Thymus (tissue), 11 donors: ENCODE data around the gene RGS3. TPM values are rescaled to one million over a fixed set of nuclear protein-coding genes. Genes with fewer than 3 reads are reported as not detected.
"Not testable (repeated sequence)": the region's sequence is repeated elsewhere in the genome, so short reads cannot be mapped to it uniquely, and the experiment has no call there.

Source experiments
- DNase-seq, 9 donors: peaks; one replicate each; pipeline ENCODE4 v3.0.0-alpha.2; 2013; ENCODE audit warnings: low spot score in 9 of 9, low read depth in 6 of 9, missing footprints in 1 of 9
- H3K27ac ChIP-seq, 2 donors: one replicate each; pipeline ENCODE4 v1.5.1; 2013; ENCODE audit warnings: control low read depth in 1 of 2, low read depth in 1 of 2, low read length in 1 of 2, mild to moderate bottlenecking in 1 of 2, moderate library complexity in 1 of 2
- H3K27me3 ChIP-seq, 2 donors: one replicate each; pipeline ENCODE4 v1.5.1; 2013; ENCODE audit warnings: low read length in 1 of 2; ENCODE audit not compliant: control insufficient read depth in 2 of 2, insufficient read depth in 1 of 2
- H3K36me3 ChIP-seq, 2 donors: one replicate each; pipeline ENCODE4 v1.5.1; 2013; ENCODE audit warnings: low read length in 1 of 2, mild to moderate bottlenecking in 1 of 2, moderate library complexity in 1 of 2; ENCODE audit not compliant: control insufficient read depth in 2 of 2, insufficient read depth in 2 of 2
- H3K4me1 ChIP-seq, 2 donors: one replicate each; pipeline ENCODE4 v1.5.1; 2013; ENCODE audit warnings: low read length in 2 of 2; ENCODE audit not compliant: control insufficient read depth in 2 of 2, insufficient read depth in 2 of 2
- H3K4me3 ChIP-seq, 2 donors: one replicate each; pipeline ENCODE4 v1.5.1; 2013; ENCODE audit warnings: low read length in 2 of 2, control low read depth in 1 of 2, mild to moderate bottlenecking in 1 of 2
- H3K9me3 ChIP-seq, 2 donors: one replicate each; pipeline ENCODE4 v1.5.1; 2013; ENCODE audit warnings: low read length in 1 of 2, mild to moderate bottlenecking in 1 of 2; ENCODE audit not compliant: control insufficient read depth in 2 of 2, insufficient read depth in 1 of 2
- WGBS: extraction: QIAGEN DNeasy Blood & Tissue Kit; methylation state at CpG from one replicate; pipeline ENCODE4 v1.1.7; 2013; 5-methylcytosine and 5-hydroxymethylcytosine counted together
- polyA plus RNA-seq: library from polyadenylated mRNA; stranded (reverse); fragments of 200-250 nt; gene quantifications from one replicate; pipeline ENCODE4 v1.2.3, GENCODE V29; 2013
- total RNA-seq: library from RNA; stranded (reverse); fragments of 120-200 nt; gene quantifications from one replicate; pipeline ENCODE4 v1.2.4, GENCODE V29; 2013
- donor health status: healthy.

Gene RGS3
- total and polyA plus RNA-seq, 2 donors = 16.5 to 21.4 TPM

DNA sequence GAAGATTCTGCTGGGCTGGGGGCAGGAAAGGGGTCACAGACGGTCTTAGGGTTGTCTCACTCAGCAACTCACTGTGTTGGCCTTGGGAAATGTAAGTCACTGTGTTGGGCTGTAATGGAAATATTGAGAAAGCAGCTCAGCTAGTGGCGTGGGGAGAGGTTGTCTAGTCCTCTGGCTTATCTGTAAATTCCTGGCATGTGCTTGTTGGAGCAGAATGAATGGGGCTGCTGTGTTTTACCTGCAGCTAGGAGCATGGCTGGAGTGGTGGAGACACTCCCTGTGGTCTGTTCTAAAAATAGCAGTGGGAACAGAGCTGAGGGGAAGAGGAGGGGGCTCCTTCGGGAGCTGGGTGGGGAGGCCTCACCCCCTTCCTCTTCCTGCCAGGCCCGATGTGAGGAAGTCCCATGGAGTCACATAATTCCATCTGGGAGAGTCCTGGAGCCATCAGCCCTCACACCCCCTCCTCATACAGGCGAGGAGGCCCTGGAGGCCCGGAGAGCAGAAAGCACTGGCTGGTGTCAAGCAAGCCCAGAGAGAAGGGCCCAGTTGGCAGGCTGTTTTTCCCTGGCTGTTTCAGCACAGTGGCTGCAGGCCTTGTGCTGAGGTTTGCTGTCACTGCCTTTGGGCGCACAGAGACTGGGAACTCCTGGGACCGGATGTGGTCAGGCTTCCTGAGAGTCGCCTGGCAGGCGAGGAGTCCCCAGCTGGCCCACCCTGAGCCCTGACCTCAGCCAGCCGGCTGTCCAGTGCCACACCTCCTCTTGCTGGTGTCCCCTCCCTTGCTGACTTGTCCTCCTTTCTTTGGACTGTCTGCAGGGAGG is 84.9 kb downstream of the RGS3 start:
- Histone ChIP-seq H3K4me3 (no peak overlapping the region), H3K27ac (peak overlapping the region in 1 of 2 donors; percentile 12), H3K36me3 (peaks cover 0 to 7% of the 10 kb centered on the region in 2 donors), H3K4me1 (peaks cover 5 to 8% of the 10 kb centered on the region in 2 donors), H3K9me3 (no peaks in the 10 kb centered on the region), H3K27me3 (no peaks in the 10 kb centered on the region)
- peak in 1 of 9 donors; percentile 24 for DNase-seq
- 38% methylated on average over 11 of the region's 11 CpGs for WGBS

DNA sequence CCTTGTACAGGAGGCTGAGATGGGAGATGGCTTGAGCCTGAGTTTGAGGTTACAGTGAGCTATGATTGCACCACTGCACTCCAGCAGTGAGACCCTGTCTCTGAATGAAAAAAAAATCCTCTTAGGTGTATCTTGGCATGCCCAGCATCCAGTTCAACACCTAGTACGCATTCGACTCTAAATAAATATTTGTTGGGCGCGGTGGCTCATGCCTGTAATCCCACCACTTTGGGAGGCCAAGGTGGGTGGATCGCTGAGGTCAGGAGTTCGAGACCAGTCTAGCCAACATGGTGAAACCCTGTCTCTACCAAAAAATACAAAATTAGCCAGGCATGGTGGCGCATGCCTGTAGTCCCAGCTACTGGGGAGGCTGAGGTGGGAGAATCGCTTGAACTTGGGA is 86.4 kb downstream of the RGS3 start:
- H3K9me3 ChIP-seq, H3K36me3 ChIP-seq, H3K27me3 ChIP-seq, H3K4me1 ChIP-seq, DNase-seq, H3K27ac ChIP-seq, H3K4me3 ChIP-seq: not testable (repeated sequence)
- whole genome bisulfite sequencing = 98% methylated on average over 8 of the region's 8 CpGs

- no peak for DNase-seq
- H3K27me3 ChIP-seq = no peaks in the 10 kb centered on the region
- no peaks in the 10 kb centered on the region for H3K36me3 ChIP-seq
- no peaks in the 10 kb centered on the region for H3K9me3 ChIP-seq
- WGBS = 96% methylated on average over 3 of the region's 3 CpGs
- H3K4me1 ChIP-seq = no peaks in the 10 kb centered on the region
- H3K4me3 ChIP-seq = no peak overlapping the region
- H3K27ac ChIP-seq = no peak overlapping the region
Observed at GRCh38 chr9:113556877-113557593, 93.5 kb downstream of the RGS3 start.

GRCh38 chr9:113558632-113559502 is 95.3 kb downstream of the RGS3 start:
- no peak overlapping the region for H3K4me3 ChIP-seq
- H3K36me3 ChIP-seq = no peaks in the 10 kb centered on the region
- WGBS = 98% methylated on average over 7 of the region's 7 CpGs
- H3K27me3 ChIP-seq = no peaks in the 10 kb centered on the region
- H3K4me1 ChIP-seq = no peaks in the 10 kb centered on the region
- no peaks in the 10 kb centered on the region for H3K9me3 ChIP-seq
- no peak for DNase-seq
- H3K27ac ChIP-seq = no peak overlapping the region

DNA sequence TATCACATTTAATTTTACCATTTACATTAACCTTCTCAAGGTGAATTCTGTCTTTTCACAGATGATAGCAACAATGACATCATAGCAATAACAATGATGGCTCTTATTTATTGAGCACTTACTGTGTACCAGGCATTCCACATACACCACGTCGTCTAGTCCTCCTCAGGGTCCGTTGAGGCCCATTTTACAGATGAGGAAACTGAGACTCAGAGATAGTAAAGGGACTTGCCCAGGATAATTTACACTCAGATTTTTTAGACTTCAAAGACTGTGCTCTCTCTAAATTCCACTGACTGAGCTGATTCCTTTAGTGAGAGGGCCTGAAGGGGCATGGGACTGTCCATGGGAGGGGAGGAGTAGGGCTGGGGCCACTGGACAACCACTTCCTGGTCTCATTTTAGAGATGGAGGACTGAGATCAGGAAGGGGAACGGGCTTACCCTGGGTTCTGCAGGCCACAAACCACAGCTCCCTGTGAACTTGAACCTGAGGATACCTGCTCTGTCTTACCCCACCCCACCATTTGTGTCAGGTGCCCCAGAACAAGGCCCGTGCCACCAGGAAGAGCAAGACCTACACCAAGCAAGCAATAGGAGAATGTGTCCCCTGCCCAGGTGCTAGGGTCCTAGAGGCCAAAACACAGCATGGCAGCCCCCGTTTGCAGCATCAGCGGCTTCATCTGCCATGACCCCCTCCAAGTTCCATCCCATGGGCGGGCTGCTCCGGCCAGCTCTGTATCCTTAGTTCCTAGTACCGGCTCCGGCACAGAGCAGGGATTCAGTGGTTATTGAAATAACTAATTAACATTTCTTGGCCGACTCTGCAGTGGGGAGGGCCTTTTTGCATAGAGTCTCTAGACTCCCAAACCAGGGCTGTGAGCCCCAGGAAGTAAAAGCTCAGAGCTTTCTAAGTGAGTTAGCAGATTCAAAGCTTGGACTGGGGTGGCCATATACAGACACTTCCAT is 96.6 kb downstream of the RGS3 start:
- Histone ChIP-seq H3K27me3 (peaks cover 0 to 9% of the 10 kb centered on the region in 2 donors), H3K27ac (no peak overlapping the region), H3K36me3 (no peaks in the 10 kb centered on the region), H3K4me3 (no peak overlapping the region), H3K9me3 (no peaks in the 10 kb centered on the region), H3K4me1 (peaks cover 0 to 3% of the 10 kb centered on the region in 2 donors)
- DNase-seq = no peak
- WGBS = 79% methylated on average over 12 of the region's 12 CpGs

GRCh38 chr9:113562653-113563381 is 99.3 kb downstream of the RGS3 start:
- Histone ChIP-seq H3K36me3 (no peaks in the 10 kb centered on the region), H3K4me1 (peaks cover 0 to 3% of the 10 kb centered on the region in 2 donors), H3K4me3 (no peak overlapping the region), H3K27me3 (peaks cover 0 to 21% of the 10 kb centered on the region in 2 donors), H3K27ac (no peak overlapping the region), H3K9me3 (no peaks in the 10 kb centered on the region)
- 75% methylated on average over 2 of the region's 2 CpGs for WGBS
- DNase-seq = no peak

- Histone ChIP-seq H3K36me3 (no peaks in the 10 kb centered on the region), H3K27me3 (peaks cover 0 to 21% of the 10 kb centered on the region in 2 donors), H3K4me1 (peaks cover 0 to 3% of the 10 kb centered on the region in 2 donors), H3K4me3 (no peak overlapping the region), H3K9me3 (no peaks in the 10 kb centered on the region), H3K27ac (no peak overlapping the region)
- 97% methylated on average over 5 of the region's 5 CpGs for WGBS
- no peak for DNase-seq
Observed at GRCh38 chr9:113563826-113564497, 100.4 kb downstream of the RGS3 start.
